Lung microvascular endothelial cell (primary cell): Measurements from ENCODE around the gene TRPC1. TPM values are rescaled to one million over a fixed set of nuclear protein-coding genes. Genes with fewer than 3 reads are reported as not detected.
"Not testable (repeated sequence)": the region's sequence is repeated elsewhere in the genome, so short reads cannot be mapped to it uniquely, and the experiment has no call there.

Experiments
- DNase-seq, 2 donors: peaks; one replicate each; pipeline versions ENCODE4 v3.0.0 to v3.0.0-alpha.2; 2010; ENCODE audit warnings: low read depth in 2 of 2
- total RNA-seq: library from RNA; depleted of rRNA; stranded (reverse); fragments of >200 nt; gene quantifications from 2 replicates; pipeline ENCODE4 v1.2.1, GENCODE V29; 2014

TRPC1 gene
- total RNA-seq, 1 donor from 2014 or later = 3.8 TPM

- DNase-seq = not testable (repeated sequence)
Observed at GRCh38 chr3:142752605-142753004, 28.8 kb downstream of the TRPC1 start.

GRCh38 chr3:142754494-142754893 is 30.7 kb downstream of the TRPC1 start:
- DNase-seq = no peak

- DNase-seq = no peak
Observed at GRCh38 chr3:142768338-142768737, 44.5 kb downstream of the TRPC1 start.

GRCh38 chr3:142777927-142778326 is 54.1 kb downstream of the TRPC1 start:
- no peak for DNase-seq

GRCh38 chr3:142778541-142778940 is 54.7 kb downstream of the TRPC1 start:
- no peak for DNase-seq

GRCh38 chr3:142779591-142779990 is 55.8 kb downstream of the TRPC1 start:
- DNase-seq = peak in 1 of 2 donors; percentile 42

- DNase-seq = no peak
Observed at GRCh38 chr3:142782616-142783015, 58.8 kb downstream of the TRPC1 start.

- DNase-seq = no peak
Observed at GRCh38 chr3:142784228-142784627, 60.4 kb downstream of the TRPC1 start.

- DNase-seq = no peak
Observed at GRCh38 chr3:142785996-142786395, 62.2 kb downstream of the TRPC1 start.

GRCh38 chr3:142787719-142788118 is 63.9 kb downstream of the TRPC1 start:
- no peak for DNase-seq

GRCh38 chr3:142794508-142794907 is 70.7 kb downstream of the TRPC1 start:
- no peak for DNase-seq

GRCh38 chr3:142795332-142795731 is 71.5 kb downstream of the TRPC1 start:
- DNase-seq = no peak

- no peak for DNase-seq
Observed at GRCh38 chr3:142796823-142797222, 73.0 kb downstream of the TRPC1 start.

GRCh38 chr3:142801746-142802145 is 77.9 kb downstream of the TRPC1 start:
- no peak for DNase-seq

- DNase-seq = no peak
Observed at GRCh38 chr3:142802891-142803290, 79.1 kb downstream of the TRPC1 start.

- DNase-seq = peak; percentile 21 to 85
Observed at GRCh38 chr3:142808103-142808917, 84.5 kb downstream of the TRPC1 start.

- no peak for DNase-seq
Observed at GRCh38 chr3:142809259-142809658, 85.4 kb downstream of the TRPC1 start.

GRCh38 chr3:142815803-142816202 is 92.0 kb downstream of the TRPC1 start:
- DNase-seq = no peak

- DNase-seq = no peak
Observed at GRCh38 chr3:142817356-142817755, 93.5 kb downstream of the TRPC1 start.

- DNase-seq = peak in 1 of 2 donors; percentile 25
Observed at GRCh38 chr3:142817897-142818296, 94.1 kb downstream of the TRPC1 start.

- DNase-seq = no peak
Observed at GRCh38 chr3:142818651-142819050, 94.8 kb downstream of the TRPC1 start.

- DNase-seq = no peak
Observed at GRCh38 chr3:142819179-142819578, 95.3 kb downstream of the TRPC1 start.

- DNase-seq = peak; percentile 78 to 84
Observed at GRCh38 chr3:142828703-142829305, 105.0 kb downstream of the TRPC1 start.
